Caco-2 (cell line): ENCODE results near the gene ULBP1. TPM values are rescaled to one million over a fixed set of nuclear protein-coding genes. Genes with fewer than 3 reads are reported as not detected.
"Not testable (repeated sequence)": the region's sequence is repeated elsewhere in the genome, so short reads cannot be mapped to it uniquely, and the experiment has no call there.

Experiments used
- BruUV-seq: library from RNA; stranded (reverse); fragments of 400-500 nt; replicated peaks from 2 replicates; lab custom pipeline; 2021; lab: Mats Ljungman, UMichigan
- CTCF ChIA-PET: fragments of 300-600 bp; sonication (Branson Sonifier 250); formaldehyde crosslinking; loops from one replicate; lab custom pipeline; 2022; ENCODE audit warnings: antibody characterized with exemption; lab: Charles Lee
- POLR2A ChIA-PET: fragments of 300-600 bp; sonication (Branson Sonifier 250); formaldehyde crosslinking; loops from one replicate; lab custom pipeline; 2022; ENCODE audit warnings: antibody characterized with exemption; lab: Charles Lee
- DNase-seq, 2 experiments: peaks; one replicate each; pipeline versions ENCODE4 v3.0.0 to v3.0.0-alpha.2; 2020 to 2022
- H3K27me3 ChIP-seq: replicated peaks from 2 replicates; pipeline ENCODE4 v1.6.0; 2011; ENCODE audit warnings: low read length; ENCODE audit not compliant: control insufficient read depth, insufficient read depth
- H3K36me3 ChIP-seq: 2 replicates; pipeline ENCODE4 v1.5.1; 2011; ENCODE audit warnings: low read length; ENCODE audit not compliant: control insufficient read depth, insufficient read depth
- H3K4me1 ChIP-seq: fragments of 250-450 bp; sonication (Bioruptor Pico); 2 replicates; pipeline ENCODE4 v1.5.1; 2020; ENCODE audit warnings: mild to moderate bottlenecking
- H3K4me3 ChIP-seq: 2 replicates; pipeline ENCODE4 v1.5.1; 2011; ENCODE audit warnings: low read depth, mild to moderate bottlenecking, control low read depth, low read length
- H3K9me3 ChIP-seq: fragments of 250-450 bp; sonication (Bioruptor Pico); 2 replicates; pipeline ENCODE4 v1.5.1; 2020; ENCODE audit warnings: mild to moderate bottlenecking, moderate library complexity
- H3K27ac Mint-ChIP-seq: one replicate; pipeline ENCODE4 v1.8.0; 2022; ENCODE audit warnings: mixed read lengths; ENCODE audit not compliant: unreplicated experiment
- H3K27me3 Mint-ChIP-seq: one replicate; pipeline ENCODE4 v1.8.0; 2022; ENCODE audit warnings: mixed read lengths; ENCODE audit not compliant: insufficient read depth, unreplicated experiment
- H3K36me3 Mint-ChIP-seq: one replicate; pipeline ENCODE4 v1.8.0; 2022; ENCODE audit warnings: mild to moderate bottlenecking, mixed read lengths; ENCODE audit not compliant: insufficient read depth, unreplicated experiment
- H3K4me1 Mint-ChIP-seq: one replicate; pipeline ENCODE4 v1.8.0; 2022; ENCODE audit warnings: low read depth, mixed read lengths; ENCODE audit not compliant: unreplicated experiment
- H3K4me3 Mint-ChIP-seq: one replicate; pipeline ENCODE4 v1.8.0; 2022; ENCODE audit warnings: mild to moderate bottlenecking, moderate library complexity, mixed read lengths; ENCODE audit not compliant: unreplicated experiment
- H3K9me3 Mint-ChIP-seq: one replicate; pipeline ENCODE4 v1.8.0; 2022; ENCODE audit warnings: mixed read lengths; ENCODE audit not compliant: unreplicated experiment
- intact Hi-C: fragments of 100-400 bp; cut with micrococcal nuclease; formaldehyde crosslinking; loops from one replicate; pipeline ENCODE4 v1.10.0; 2022; ENCODE audit not compliant: unreplicated experiment
- total RNA-seq: library from RNA; stranded (reverse); gene quantifications from 2 replicates; pipeline ENCODE4 v1.2.3, GENCODE V29; 2022

Gene ULBP1
- total RNA-seq, 1 experiment from 2014 or later: 7.7 TPM

DNA sequence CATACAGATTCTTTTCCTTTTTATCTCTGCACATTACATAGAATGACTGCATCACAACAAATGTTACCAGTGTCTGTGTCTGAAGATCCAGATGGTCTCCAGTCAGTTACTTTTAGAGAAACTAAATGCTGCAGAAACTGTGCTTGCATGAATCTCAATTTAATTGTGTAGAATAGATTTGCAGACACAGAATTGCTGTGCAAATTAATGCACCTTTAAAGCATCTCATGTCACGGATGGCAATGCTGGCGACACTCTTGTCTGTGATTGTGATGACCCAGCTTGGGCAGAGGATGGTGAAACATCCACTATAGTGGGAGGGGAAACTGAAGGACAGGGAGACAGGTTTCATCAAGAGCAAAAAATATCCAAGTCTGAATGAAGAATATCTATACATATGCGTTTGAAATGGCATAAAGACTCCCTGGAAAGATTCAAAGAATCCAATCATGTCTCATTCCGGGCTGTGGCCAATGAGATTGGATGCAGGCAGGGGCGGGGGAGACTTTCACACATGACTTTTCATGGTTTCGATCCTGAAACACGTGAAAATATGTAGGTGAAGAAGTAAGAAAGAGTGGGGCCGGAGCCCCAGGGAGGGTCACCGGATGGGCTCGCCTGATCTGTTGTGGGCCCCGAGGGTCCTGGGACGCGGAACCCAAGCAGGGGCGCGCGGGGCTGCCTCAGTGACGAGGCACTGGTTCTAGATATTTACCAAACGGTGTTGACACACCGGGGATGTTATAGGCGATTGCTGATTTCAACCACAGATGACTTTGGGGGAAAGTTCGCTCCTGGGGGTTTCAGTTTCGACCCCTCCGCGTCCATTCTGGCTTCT is 50.3 kb downstream of the ULBP1 start:
- H3K27ac Mint-ChIP-seq, H3K4me3 ChIP-seq, H3K36me3 ChIP-seq, H3K4me1 ChIP-seq, H3K4me1 Mint-ChIP-seq, BruUV-seq, H3K36me3 Mint-ChIP-seq, H3K27me3 ChIP-seq, H3K9me3 ChIP-seq, POLR2A ChIA-PET, CTCF ChIA-PET, DNase-seq, H3K9me3 Mint-ChIP-seq: not testable (repeated sequence)
- H3K4me3 Mint-ChIP-seq: peak overlapping the region; percentile 68
- peaks cover 42% of the 10 kb centered on the region for H3K27me3 Mint-ChIP-seq
- intact Hi-C loops: loop anchor here (10.0 kb wide), 1 partner anchor 289 kb away; no protein-coding TSS in a partner anchor

GRCh38 chr6:150014623-150015280 is 51.0 kb downstream of the ULBP1 start:
- DNase-seq, H3K9me3 ChIP-seq, H3K36me3 Mint-ChIP-seq, H3K27ac Mint-ChIP-seq, POLR2A ChIA-PET, H3K4me1 Mint-ChIP-seq, H3K4me1 ChIP-seq, H3K4me3 Mint-ChIP-seq, CTCF ChIA-PET, H3K9me3 Mint-ChIP-seq, BruUV-seq, H3K36me3 ChIP-seq, H3K27me3 ChIP-seq: not testable (repeated sequence)
- intact Hi-C loops: loop anchor here (5.0 to 10.0 kb wide), 2 partner anchors 53 to 290 kb away; partner anchors contain the start of gene ULBP3
- H3K27me3 Mint-ChIP-seq: peaks cover 41% of the 10 kb centered on the region
- 0 out of 2 replicates have a peak overlapping the region, but pooled peaks have one; percentile 7 for H3K4me3 ChIP-seq

GRCh38 chr6:150015281-150016001 is 51.7 kb downstream of the ULBP1 start:
- intact Hi-C loops: loop anchor here (2.0 to 10.0 kb wide), 3 partner anchors 52 to 291 kb away; partner anchors contain the start of gene ULBP3

More at GRCh38 chr6:150015281-150016001, 51.7 kb downstream of the ULBP1 start:
- peaks cover 36% of the 10 kb centered on the region for H3K27me3 Mint-ChIP-seq
- H3K4me1 Mint-ChIP-seq, H3K27me3 ChIP-seq, BruUV-seq, H3K9me3 ChIP-seq, H3K4me3 Mint-ChIP-seq, H3K9me3 Mint-ChIP-seq, POLR2A ChIA-PET, CTCF ChIA-PET, H3K27ac Mint-ChIP-seq, H3K36me3 Mint-ChIP-seq, H3K4me1 ChIP-seq, DNase-seq, H3K36me3 ChIP-seq: not testable (repeated sequence)
- H3K4me3 ChIP-seq: 0 out of 2 replicates have a peak overlapping the region, but pooled peaks have one; percentile 7
